Measurements from ENCODE around the gene ANKRD65.
A peak's percentile ranks its signal among the peaks of the same experiment; 100 is the strongest.

The ANKRD65 gene

DNA sequence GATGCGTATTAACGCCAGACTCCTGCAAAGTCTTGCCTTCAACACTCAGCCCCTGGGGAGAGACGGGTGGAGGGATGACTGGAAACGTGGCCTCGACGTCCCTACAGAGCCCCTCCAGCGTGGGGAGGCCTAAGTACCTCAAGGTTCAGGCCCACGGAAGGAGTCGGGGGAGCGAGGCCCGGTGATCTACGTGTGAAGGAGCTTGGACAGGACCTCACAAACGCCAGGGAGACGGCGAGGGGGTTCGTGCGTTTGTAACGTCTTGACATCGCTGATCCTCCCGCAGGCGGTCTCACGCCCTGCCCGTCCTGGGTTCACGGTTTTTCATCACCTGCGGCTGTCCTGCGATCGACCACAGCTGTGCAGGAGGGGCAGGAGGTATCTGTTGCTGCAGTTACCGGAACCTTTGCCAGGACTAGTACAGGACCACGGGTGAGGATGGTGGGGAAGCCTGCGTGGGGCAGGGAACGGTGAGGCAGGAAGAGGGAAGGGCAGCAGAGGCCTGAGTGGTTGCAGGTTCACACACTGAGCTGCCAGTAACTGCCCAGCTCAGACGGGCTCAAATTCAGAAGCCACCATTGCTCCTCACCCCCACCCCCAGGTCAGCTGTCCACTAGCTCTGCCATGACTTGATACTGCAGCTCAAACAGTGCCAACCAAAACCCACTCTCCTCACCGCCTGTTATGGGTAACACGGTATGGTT lies 21.1 kb downstream of the ANKRD65 start:
- TF ChIP-seq, protein P1, sequence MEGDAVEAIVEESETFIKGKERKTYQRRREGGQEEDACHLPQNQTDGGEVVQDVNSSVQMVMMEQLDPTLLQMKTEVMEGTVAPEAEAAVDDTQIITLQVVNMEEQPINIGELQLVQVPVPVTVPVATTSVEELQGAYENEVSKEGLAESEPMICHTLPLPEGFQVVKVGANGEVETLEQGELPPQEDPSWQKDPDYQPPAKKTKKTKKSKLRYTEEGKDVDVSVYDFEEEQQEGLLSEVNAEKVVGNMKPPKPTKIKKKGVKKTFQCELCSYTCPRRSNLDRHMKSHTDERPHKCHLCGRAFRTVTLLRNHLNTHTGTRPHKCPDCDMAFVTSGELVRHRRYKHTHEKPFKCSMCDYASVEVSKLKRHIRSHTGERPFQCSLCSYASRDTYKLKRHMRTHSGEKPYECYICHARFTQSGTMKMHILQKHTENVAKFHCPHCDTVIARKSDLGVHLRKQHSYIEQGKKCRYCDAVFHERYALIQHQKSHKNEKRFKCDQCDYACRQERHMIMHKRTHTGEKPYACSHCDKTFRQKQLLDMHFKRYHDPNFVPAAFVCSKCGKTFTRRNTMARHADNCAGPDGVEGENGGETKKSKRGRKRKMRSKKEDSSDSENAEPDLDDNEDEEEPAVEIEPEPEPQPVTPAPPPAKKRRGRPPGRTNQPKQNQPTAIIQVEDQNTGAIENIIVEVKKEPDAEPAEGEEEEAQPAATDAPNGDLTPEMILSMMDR (IDR thresholded peaks at IDR 0.05; ENCODE audit: extremely low read depth, missing control alignments), result no peak
- no peak for DNase-seq (ENCODE audit: low spot score)

- TF ChIP-seq, protein P1 (IDR thresholded peaks at IDR 0.05; ENCODE audit: extremely low read depth, missing control alignments), result peak; percentile 11
- DNase-seq (ENCODE audit: low spot score), result peak; percentile 99
Measured at GRCh38 chr1:1399187-1399871, 21.7 kb downstream of the ANKRD65 start, which contains the start of gene CCNL2. Gene CCNL2 (minus strand): TSS chr1:1399335. CDS start chr1:1399306, 29 bp downstream.

GRCh38 chr1:1398677-1399186 lies 22.3 kb downstream of the ANKRD65 start:
- TF ChIP-seq, protein P1 (IDR thresholded peaks at IDR 0.05; ENCODE audit: extremely low read depth, missing control alignments), result no peak
- DNase-seq (ENCODE audit: low spot score), result no peak

DNA sequence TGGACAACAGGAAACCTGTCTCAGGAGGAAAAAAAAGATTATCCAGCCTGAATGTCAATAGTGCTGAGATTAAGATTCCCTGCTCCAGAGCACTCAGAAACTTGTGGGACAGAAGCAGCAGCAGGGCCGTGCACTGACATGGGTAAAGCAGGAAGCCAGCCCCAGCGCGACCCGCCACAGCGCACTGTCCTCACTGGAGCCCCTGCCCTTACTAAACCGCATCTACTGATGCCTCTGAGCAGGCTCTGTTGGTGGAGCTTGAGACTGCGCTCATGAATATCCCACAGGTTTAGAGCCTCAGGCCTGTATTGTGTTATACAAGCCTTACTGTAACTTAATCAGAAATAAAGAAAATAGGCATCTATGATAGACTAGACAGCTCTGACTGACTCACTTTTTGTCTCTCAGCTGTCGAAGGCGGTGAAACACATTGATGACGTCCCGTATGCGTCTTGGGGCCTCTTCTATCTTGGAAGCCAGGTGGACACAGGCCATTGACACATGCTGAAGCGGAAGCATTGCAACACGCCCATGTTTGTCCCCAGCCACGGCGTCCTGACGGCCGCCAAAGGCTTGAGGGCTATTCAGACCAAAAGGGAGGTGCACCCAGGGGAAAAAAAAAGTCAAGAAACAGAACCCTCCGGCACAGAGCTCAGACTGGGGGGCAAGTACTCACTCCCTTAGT lies 23.1 kb downstream of the ANKRD65 start:
- DNase-seq (ENCODE audit: low spot score), result no peak
- TF ChIP-seq, protein P1 (IDR thresholded peaks at IDR 0.05; ENCODE audit: extremely low read depth, missing control alignments), result no peak

DNA sequence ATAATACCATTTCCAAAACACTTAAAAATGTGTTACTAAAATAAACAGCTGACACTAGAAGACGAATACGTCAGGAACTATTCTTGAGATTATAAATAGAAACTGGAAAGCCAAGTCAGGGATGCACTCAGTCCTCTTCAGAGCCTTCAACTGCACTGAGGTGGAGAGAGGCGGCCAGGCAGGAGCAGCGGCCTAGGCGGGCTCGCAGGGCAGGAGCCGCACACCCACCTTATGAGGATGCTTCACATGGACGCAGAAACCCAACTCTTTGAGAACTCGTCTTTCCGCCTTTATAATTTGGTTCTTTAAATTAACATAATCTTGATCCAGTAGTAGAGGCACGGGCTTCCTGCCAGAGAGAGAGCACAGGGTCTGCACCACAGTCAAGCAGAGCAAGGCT lies 25.9 kb downstream of the ANKRD65 start:
- DNase-seq (ENCODE audit: low spot score), result no peak
- TF ChIP-seq, protein P1 (IDR thresholded peaks at IDR 0.05; ENCODE audit: extremely low read depth, missing control alignments), result no peak

DNA sequence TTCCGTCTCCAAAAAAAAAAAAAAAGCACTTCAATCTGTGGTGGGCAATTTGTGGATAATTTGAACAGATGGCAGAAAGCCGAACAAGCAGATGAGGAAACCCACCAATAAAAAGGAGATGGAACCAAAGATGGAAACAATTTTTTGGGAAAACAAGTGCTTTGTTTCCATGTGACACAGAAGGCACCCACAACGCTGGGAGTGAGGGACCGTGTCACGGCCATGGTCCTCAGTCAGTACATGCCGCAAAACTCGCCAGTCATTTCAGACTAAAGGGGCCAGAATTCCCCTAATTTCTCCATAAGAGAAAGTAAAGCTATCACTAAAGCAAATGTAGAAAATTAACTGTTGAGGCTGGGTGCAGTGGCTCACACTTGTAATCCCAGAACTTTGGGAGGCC lies 27.0 kb downstream of the ANKRD65 start:
- no peak for DNase-seq (ENCODE audit: low spot score)
- TF ChIP-seq, protein P1 (IDR thresholded peaks at IDR 0.05; ENCODE audit: extremely low read depth, missing control alignments), result no peak

GRCh38 chr1:1393428-1393827 lies 27.6 kb downstream of the ANKRD65 start:
- DNase-seq (ENCODE audit: low spot score), result no peak
- TF ChIP-seq, protein P1 (IDR thresholded peaks at IDR 0.05; ENCODE audit: extremely low read depth, missing control alignments), result no peak
